T-helper 1 cell treated with Interleukin-12 subunit alpha and Interleukin-12 subunit beta and Interleukin-4 antibody, amounts not matched to agents 30 ng/mL and 1 ng/mL, for 36 hours (primary cell): Measurements from ENCODE around the gene RGCC. TPM values are rescaled to one million over a fixed set of nuclear protein-coding genes. Genes with fewer than 3 reads are reported as not detected.
"Not testable (repeated sequence)": the region's sequence is repeated elsewhere in the genome, so short reads cannot be mapped to it uniquely, and the experiment has no call there.

Experiments used
- intact Hi-C: fragments of 100-400 bp; cut with micrococcal nuclease; formaldehyde crosslinking; loops from one replicate; pipeline ENCODE4 v1.15.1; 2024
- total RNA-seq: library from RNA; stranded (reverse); gene quantifications from 2 replicates; pipeline ENCODE4 v1.2.3, GENCODE V29; 2022

RGCC gene
- 46.5 and 47.0 TPM in 2 replicates for total RNA-seq

GRCh38 chr13:41456768-41457588 is at the start of gene RGCC:
RGCC (plus strand) TSS chr13:41457550; CDS start chr13:41457708, 158 bp downstream.
- intact Hi-C loops: loop anchor here (1.0 to 5.0 kb wide), 9 partner anchors 8 to 935 kb away; partner anchors contain the start of genes AKAP11, DGKH and KBTBD6

- intact Hi-C loops: no loop called here
Observed at GRCh38 chr13:41408121-41408520, 49.2 kb upstream of the RGCC start.

DNA sequence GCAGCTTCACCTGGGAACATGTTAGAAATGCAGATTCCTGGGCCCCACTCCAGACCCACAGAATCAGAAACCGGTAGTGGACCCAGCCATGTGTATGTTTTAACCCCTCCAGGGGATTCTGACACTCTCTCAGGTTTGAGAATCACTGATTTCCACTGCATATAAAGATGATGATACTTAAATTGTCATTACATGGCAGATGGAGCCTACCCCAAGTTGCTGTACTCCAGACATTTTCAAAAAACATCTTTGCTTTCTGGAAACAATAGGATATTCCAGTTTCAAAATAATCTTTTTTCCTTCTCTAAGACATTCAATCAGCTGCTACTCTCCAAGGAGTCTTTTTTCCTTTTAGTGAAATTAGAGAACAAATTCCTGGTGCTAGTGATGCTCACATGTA is 48.6 kb upstream of the RGCC start:
- intact Hi-C loops: no loop called here

DNA sequence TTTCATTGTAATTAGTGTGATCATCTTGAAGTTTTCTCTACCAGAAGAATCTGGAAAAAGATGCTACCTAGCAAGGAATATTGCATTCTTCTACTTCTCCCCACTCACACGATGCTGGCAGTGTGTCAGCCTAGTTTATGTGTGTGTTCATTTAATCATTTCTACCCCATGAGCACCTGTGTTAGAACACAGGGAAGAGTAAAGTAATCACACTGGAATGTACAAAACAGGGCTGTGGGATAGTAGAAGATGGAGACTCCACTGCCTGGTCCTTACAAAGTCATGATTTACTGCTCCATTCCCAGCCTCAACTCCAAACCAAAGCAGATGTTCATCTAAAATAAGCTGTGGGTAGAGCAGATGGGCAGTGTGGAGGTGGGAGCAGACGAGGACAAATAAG is 47.7 kb upstream of the RGCC start:
- intact Hi-C loops: no loop called here

GRCh38 chr13:41411060-41411459 is 46.3 kb upstream of the RGCC start:
- intact Hi-C loops: loop anchor here (1.0 kb wide), 2 partner anchors 241 to 699 kb away; no protein-coding TSS in a partner anchor

GRCh38 chr13:41411522-41411921 is 45.8 kb upstream of the RGCC start:
- intact Hi-C loops: loop anchor here (1.0 kb wide), 2 partner anchors 241 to 699 kb away; no protein-coding TSS in a partner anchor

GRCh38 chr13:41413872-41414271 is 43.5 kb upstream of the RGCC start:
- intact Hi-C loops: no loop called here

GRCh38 chr13:41416276-41416675 is 41.1 kb upstream of the RGCC start:
- intact Hi-C loops: no loop called here

GRCh38 chr13:41418027-41418426 is 39.3 kb upstream of the RGCC start:
- intact Hi-C loops: no loop called here

DNA sequence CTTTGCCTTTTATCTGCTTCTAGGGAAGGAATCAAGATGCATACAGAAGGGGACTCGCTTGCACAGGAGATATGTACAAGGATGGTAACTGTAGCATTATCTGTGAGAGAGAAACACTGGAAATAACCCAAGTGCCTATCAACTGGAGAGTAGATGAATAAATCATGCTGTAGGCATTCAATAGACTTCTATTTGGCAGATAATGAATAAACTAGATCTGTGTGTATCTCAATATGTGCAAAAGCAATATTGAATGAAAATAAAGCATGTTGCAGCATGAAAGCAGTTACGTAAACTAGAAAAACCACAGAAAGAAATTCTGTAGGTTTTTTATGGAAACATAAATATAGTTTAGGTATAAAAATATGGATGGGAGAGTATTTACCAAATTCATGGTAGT is 38.6 kb upstream of the RGCC start:
- intact Hi-C loops: no loop called here

DNA sequence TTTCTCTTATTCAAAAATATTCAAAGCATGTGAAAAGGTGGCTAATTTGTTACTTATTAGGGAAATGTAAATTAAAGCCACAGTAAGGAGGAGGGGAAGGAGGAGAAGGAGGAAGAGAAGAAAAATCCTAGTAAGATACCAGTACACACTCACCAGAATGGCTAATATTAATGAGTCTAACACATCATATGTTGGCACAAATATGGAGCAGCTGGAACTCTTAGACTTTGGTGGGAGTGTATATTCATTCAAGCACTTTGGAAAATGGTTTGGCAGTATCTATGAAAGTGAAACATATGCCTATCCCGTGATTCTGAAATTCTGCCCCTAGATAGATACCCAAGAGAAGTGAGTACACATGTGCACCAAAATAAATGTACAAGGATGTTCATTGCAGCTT is 38.1 kb upstream of the RGCC start:
- intact Hi-C loops: no loop called here

DNA sequence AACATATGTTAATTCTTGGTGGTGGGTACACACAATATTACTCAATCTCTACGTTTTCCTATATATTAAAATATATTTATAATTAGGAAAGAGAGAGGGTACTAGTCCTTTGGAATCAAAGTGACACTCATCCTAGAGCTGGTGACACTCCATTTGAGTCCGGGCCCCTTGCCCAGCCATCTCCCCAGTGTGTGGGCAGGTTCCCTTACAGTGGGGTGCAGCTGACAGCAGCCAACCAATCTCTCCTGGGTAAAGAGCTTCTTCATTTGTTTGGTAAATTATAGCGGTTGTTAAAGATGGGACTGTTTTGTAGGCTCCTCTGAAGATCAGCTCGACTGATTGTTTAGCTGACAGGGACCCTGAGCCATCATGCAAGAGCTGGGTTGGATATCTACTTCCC is 37.2 kb upstream of the RGCC start:
- intact Hi-C loops: no loop called here

GRCh38 chr13:41421330-41421729 is 36.0 kb upstream of the RGCC start:
- intact Hi-C loops: not testable (repeated sequence)

DNA sequence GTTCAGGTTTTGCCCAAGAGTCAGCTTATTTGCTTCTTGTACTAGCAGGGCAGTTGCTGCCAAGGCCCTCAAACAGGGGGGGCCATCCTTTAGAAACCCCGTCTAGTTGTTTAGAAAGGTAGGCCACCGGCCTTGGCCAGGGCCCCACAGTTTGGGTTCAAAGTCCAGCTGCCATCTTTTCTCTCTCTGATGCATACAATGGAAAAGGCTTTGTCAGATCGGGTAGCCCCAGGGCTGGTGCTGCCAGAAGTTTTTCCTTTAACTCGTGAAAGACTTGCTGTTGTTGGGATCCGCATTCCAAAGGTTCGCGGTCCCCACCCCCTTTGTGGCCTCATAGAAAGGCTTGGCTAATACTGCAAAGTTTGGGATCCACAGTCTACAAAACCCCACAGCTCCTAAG is 35.4 kb upstream of the RGCC start:
- intact Hi-C loops: not testable (repeated sequence)

GRCh38 chr13:41423259-41423658 is 34.1 kb upstream of the RGCC start:
- intact Hi-C loops: loop anchor here (1.0 kb wide), 1 partner anchor 21 kb away; no protein-coding TSS in a partner anchor

GRCh38 chr13:41424675-41425074 is 32.7 kb upstream of the RGCC start:
- intact Hi-C loops: not testable (repeated sequence)

GRCh38 chr13:41426047-41426446 is 31.3 kb upstream of the RGCC start:
- intact Hi-C loops: loop anchor here (1.0 to 2.0 kb wide), 2 partner anchors 27 to 28 kb away; no protein-coding TSS in a partner anchor

- intact Hi-C loops: loop anchor here (1.0 to 2.0 kb wide), 3 partner anchors 25 to 225 kb away; no protein-coding TSS in a partner anchor
Observed at GRCh38 chr13:41427666-41428065, 29.7 kb upstream of the RGCC start.

DNA sequence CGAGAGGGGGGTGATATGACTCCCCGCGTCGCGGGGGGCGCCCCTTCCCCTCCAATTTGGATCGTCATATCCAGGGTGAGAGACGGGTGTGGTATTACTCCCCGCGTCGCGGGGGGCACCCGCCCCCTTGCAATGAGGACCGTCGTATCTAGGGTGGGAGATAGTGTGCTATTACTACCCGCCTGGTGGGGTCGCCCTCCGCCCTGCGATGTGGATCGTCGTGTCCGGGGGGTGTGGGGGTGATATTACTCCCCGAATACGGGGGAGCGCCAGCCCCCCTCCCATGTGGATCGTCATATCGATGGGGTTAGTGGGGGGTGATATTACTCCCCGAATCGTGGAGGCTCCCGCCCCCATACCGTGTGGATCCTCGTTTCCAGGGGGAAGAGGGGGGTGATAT is 29.2 kb upstream of the RGCC start:
- intact Hi-C loops: loop anchor here (1.0 kb wide), 1 partner anchor 224 kb away; no protein-coding TSS in a partner anchor

DNA sequence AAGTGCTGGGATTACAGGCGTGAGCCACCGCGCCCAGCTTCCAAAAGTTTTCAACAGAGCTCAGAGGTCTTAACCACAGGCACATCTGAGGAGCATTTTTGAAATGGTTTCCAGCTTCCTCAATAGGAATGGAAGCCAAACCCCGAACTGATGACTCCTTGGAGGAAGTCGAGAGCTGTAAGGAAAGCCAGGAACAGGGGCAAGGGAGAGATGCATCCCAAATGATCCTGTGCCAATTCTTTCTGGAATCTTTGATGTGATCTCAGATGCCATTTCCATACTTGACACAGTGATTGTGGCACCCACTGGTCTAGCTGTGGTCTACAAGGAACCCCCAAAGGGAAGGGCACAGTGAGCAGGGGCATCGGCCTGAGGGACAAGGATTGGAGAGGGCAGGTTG is 23.3 kb upstream of the RGCC start:
- intact Hi-C loops: not testable (repeated sequence)

DNA sequence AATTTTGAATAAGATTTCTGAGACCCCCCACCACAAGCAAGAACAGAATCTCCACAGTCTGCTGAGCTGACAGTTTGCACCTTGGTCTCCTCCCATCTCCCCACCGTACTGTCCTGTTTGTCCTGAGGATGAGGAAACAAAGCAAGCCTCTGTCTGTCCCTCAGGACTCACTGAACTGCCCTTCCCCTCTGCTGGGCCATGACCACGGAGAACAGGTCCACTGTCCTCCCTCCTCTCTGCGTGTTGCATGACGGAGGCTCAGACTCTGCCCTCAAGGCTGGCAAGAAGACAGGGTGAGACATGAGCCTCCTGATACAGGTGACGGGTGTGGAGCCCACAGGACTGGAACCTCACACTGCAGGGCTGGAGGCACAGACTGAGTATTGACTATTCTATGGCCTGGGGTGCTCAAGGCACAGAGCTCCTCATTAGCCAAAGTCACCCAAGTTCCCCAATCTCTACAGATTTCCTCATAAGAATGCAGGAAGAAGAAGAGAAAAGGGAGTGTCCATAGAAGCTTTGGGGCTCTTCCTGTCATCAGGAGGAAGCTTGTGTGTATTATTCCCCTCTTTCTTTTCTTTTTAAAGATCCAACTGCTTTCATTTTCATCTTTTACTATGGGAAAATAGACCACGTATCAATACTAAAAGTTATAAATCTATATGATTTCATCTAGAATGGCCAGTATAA is 22.4 kb upstream of the RGCC start:
- intact Hi-C loops: no loop called here

GRCh38 chr13:41443969-41444368 is 13.4 kb upstream of the RGCC start:
- intact Hi-C loops: no loop called here
